ENCODE results near the gene L3MBTL4. TPM values are rescaled to one million over a fixed set of nuclear protein-coding genes. Genes with fewer than 3 reads are reported as not detected.

The L3MBTL4 gene
- total RNA-seq, 2 experiments from 2014 or later: not detected

DNA sequence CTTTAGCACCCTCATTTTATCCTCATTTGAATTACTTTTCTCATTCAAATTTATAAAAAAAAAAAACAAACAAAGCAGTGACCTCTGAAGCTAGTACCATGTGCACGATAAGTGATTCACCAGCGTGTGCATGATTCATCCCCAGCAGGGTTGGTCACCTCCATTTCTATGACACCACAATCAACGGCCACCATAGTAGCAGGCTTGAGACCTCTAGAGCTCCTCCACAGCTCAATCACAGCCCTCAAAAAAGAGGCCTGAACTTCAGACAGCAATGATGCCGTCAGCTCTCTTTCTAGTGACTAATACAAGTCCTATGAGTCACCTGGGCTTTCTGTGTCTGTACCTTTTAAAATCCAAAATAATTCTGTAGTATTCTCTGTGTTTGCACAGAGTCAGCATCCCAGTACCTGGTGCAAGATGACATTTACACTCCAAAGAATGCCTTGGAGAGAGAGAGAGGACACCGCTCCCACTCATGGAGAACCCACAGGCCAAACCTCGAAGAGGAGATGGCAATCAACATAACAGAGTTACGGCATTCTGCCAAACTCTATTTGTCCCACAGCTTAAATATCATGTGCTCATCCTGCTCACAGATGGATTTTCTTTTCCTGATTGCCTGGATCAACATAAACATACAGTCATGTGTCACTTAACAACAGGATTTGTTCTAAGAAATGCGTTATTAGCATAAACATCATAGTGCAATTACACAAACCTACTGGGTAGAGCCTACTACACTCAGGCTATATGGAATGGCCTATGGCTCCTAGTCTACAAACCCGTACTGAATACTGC is 58.7 kb downstream of the L3MBTL4 start:
- Histone ChIP-seq H3K4me1 (ENCODE audit: insufficient read depth, low read length, poor library complexity, severe bottlenecking) (no peaks in the 10 kb centered on the region), H3K4me2 (ENCODE audit: low read length) (no peak overlapping the region), H3K9me2 (ENCODE audit: insufficient read depth, low read length) (no peaks in the 10 kb centered on the region), H3K36me3 (ENCODE audit: insufficient read depth, low read length) (no peaks in the 10 kb centered on the region), H2AFZ (ENCODE audit: low read length) (no peak overlapping the region), H3K79me2 (ENCODE audit: insufficient read depth, low read depth, low read length) (no peaks in the 10 kb centered on the region), H3K9me3 (ENCODE audit: low read length) (no peaks in the 10 kb centered on the region), H3K4me3 (ENCODE audit: low read depth, low read length, poor library complexity, severe bottlenecking) (no peak overlapping the region), H4K20me1 (ENCODE audit: insufficient read depth, low read length) (no peaks in the 10 kb centered on the region), H3K27ac (ENCODE audit: low read depth, low read length, poor library complexity, severe bottlenecking) (no peak overlapping the region)
- intact Hi-C loops (cut with micrococcal nuclease; ENCODE audit: unreplicated experiment): no loop called here
- POLR2A ChIA-PET: interaction anchor here (0.6 to 0.7 kb wide), 2 partner anchors 14 to 70 kb away, joined by 3 read pairs; no protein-coding TSS in a partner anchor
- DNase-seq (ENCODE audit: low spot score): no peak
- CTCF ChIA-PET (ENCODE audit: unreplicated experiment): no interaction called here
- no peak for TF ChIP-seq EZH2phosphoT487 (IDR thresholded peaks at IDR 0.05; ENCODE audit: borderline replicate concordance, low read depth, low read length)
- TF ChIP-seq, protein P1, sequence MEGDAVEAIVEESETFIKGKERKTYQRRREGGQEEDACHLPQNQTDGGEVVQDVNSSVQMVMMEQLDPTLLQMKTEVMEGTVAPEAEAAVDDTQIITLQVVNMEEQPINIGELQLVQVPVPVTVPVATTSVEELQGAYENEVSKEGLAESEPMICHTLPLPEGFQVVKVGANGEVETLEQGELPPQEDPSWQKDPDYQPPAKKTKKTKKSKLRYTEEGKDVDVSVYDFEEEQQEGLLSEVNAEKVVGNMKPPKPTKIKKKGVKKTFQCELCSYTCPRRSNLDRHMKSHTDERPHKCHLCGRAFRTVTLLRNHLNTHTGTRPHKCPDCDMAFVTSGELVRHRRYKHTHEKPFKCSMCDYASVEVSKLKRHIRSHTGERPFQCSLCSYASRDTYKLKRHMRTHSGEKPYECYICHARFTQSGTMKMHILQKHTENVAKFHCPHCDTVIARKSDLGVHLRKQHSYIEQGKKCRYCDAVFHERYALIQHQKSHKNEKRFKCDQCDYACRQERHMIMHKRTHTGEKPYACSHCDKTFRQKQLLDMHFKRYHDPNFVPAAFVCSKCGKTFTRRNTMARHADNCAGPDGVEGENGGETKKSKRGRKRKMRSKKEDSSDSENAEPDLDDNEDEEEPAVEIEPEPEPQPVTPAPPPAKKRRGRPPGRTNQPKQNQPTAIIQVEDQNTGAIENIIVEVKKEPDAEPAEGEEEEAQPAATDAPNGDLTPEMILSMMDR (conservative IDR thresholded peaks at IDR 0.05; ENCODE audit: low read length): no peak
- no TSS peak for BruUV-seq (replicated peaks)

DNA sequence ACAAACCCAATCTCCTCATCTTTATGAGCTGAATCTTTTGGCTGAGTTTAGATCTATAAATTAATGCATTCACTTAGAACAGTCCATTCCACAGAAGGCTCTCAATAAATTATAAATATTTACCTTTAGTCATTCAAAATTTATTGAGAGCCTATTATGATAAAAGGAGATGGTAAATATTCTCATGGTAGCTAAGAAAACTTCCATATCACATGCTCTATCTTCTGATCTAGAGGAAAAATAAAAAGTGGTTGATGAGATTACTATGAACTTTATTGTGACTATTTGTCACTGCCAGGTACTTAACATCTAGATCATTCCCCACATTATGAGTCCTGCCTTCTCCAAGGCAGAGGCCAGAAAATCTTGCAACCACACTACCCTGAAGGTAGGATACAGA is 62.4 kb downstream of the L3MBTL4 start:
- ChIA-PET POLR2A (interaction anchor here (0.5 kb wide), 1 partner anchor 75 kb away, joined by 3 read pairs; no protein-coding TSS in a partner anchor), CTCF (ENCODE audit: unreplicated experiment) (no interaction called here)
- no peak overlapping the region for H3K4me2 ChIP-seq (ENCODE audit: low read length)
- no peaks in the 10 kb centered on the region for H3K36me3 ChIP-seq (ENCODE audit: insufficient read depth, low read length)
- H3K9me3 ChIP-seq (ENCODE audit: low read length): no peaks in the 10 kb centered on the region
- no peak overlapping the region for H3K27ac ChIP-seq (ENCODE audit: low read depth, low read length, poor library complexity, severe bottlenecking)
- BruUV-seq (replicated peaks): no TSS peak
- intact Hi-C loops (cut with micrococcal nuclease; ENCODE audit: unreplicated experiment): no loop called here
- DNase-seq (ENCODE audit: low spot score): no peak
- H2AFZ ChIP-seq (ENCODE audit: low read length): no peak overlapping the region
- TF ChIP-seq, protein P1 (conservative IDR thresholded peaks at IDR 0.05; ENCODE audit: low read length): no peak
- no peak for TF ChIP-seq EZH2phosphoT487 (IDR thresholded peaks at IDR 0.05; ENCODE audit: borderline replicate concordance, low read depth, low read length)
- no peaks in the 10 kb centered on the region for H4K20me1 ChIP-seq (ENCODE audit: insufficient read depth, low read length)
- H3K9me2 ChIP-seq (ENCODE audit: insufficient read depth, low read length): no peaks in the 10 kb centered on the region
- no peaks in the 10 kb centered on the region for H3K4me1 ChIP-seq (ENCODE audit: insufficient read depth, low read length, poor library complexity, severe bottlenecking)
- H3K4me3 ChIP-seq (ENCODE audit: low read depth, low read length, poor library complexity, severe bottlenecking): no peak overlapping the region
- no peaks in the 10 kb centered on the region for H3K79me2 ChIP-seq (ENCODE audit: insufficient read depth, low read depth, low read length)

DNA sequence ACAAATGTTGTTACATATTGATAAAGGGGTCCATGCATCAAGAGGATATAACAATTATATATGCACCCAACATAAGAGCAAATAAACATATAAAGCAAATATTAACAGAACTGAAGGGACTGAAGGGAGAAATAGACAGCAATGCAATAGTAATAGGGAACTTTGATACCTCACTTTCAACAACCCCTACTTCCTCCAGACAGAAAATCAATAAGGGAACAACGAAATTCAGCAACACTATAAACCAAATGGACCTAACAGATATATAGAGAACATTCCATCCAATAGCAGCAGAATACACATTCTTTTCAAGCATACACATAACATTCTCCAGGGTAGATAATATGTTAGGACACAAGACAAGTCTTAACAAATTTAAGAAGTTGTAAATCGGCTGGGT is 71.7 kb downstream of the L3MBTL4 start:
- BruUV-seq (replicated peaks): no TSS peak
- ChIA-PET CTCF (ENCODE audit: unreplicated experiment) (no interaction called here), POLR2A (no interaction called here)
- Histone ChIP-seq H3K9me2 (ENCODE audit: insufficient read depth, low read length) (no peaks in the 10 kb centered on the region), H3K79me2 (ENCODE audit: insufficient read depth, low read depth, low read length) (no peaks in the 10 kb centered on the region), H2AFZ (ENCODE audit: low read length) (no peak overlapping the region), H3K36me3 (ENCODE audit: insufficient read depth, low read length) (no peaks in the 10 kb centered on the region), H4K20me1 (ENCODE audit: insufficient read depth, low read length) (no peaks in the 10 kb centered on the region), H3K4me2 (ENCODE audit: low read length) (no peak overlapping the region), H3K27ac (ENCODE audit: low read depth, low read length, poor library complexity, severe bottlenecking) (no peak overlapping the region), H3K4me1 (ENCODE audit: insufficient read depth, low read length, poor library complexity, severe bottlenecking) (no peaks in the 10 kb centered on the region), H3K9me3 (ENCODE audit: low read length) (0 out of 2 replicates have a peak, but pooled peaks cover 5% of the 10 kb centered on the region), H3K4me3 (ENCODE audit: low read depth, low read length, poor library complexity, severe bottlenecking) (no peak overlapping the region)
- intact Hi-C loops (cut with micrococcal nuclease; ENCODE audit: unreplicated experiment): no loop called here
- TF ChIP-seq, protein P1 (conservative IDR thresholded peaks at IDR 0.05; ENCODE audit: low read length): no peak
- TF ChIP-seq EZH2phosphoT487 (IDR thresholded peaks at IDR 0.05; ENCODE audit: borderline replicate concordance, low read depth, low read length): no peak
- DNase-seq (ENCODE audit: low spot score): no peak
